NCI-H1417 treated with DMSO at 0.1 percent for 48 hours (cell line): ENCODE data around the gene TBC1D3G.
"Not testable (repeated sequence)": the region's sequence is repeated elsewhere in the genome, so short reads cannot be mapped to it uniquely, and the experiment has no call there.

Source experiments
- DNase-seq: peaks from one replicate; lab custom pipeline; 2025; lab: John Stamatoyannopoulos, UW

Gene TBC1D3G

GRCh38 chr17:36323584-36323983 is at the start of gene TBC1D3G:
TBC1D3G (plus strand) TSS chr17:36323884; CDS start chr17:36325412, 1,528 bp downstream.
- not testable (repeated sequence) for DNase-seq

GRCh38 chr17:36283256-36283655 is 40.4 kb upstream of the TBC1D3G start:
- DNase-seq: not testable (repeated sequence)

GRCh38 chr17:36284219-36284618 is 39.5 kb upstream of the TBC1D3G start:
- DNase-seq: not testable (repeated sequence)

GRCh38 chr17:36289965-36290612 is 33.6 kb upstream of the TBC1D3G start:
- not testable (repeated sequence) for DNase-seq

GRCh38 chr17:36295161-36295560 is 28.5 kb upstream of the TBC1D3G start:
- not testable (repeated sequence) for DNase-seq

- DNase-seq: not testable (repeated sequence)
Measured at GRCh38 chr17:36315736-36316135, 7.9 kb upstream of the TBC1D3G start.

GRCh38 chr17:36362496-36362895 is 38.8 kb downstream of the TBC1D3G start:
- not testable (repeated sequence) for DNase-seq

- not testable (repeated sequence) for DNase-seq
Measured at GRCh38 chr17:36375938-36376337, 52.3 kb downstream of the TBC1D3G start.
